Measurements from ENCODE around the gene USP48.

The USP48 gene

GRCh38 chr1:21759818-21760217 lies 23.1 kb downstream of the USP48 start:
- Histone ChIP-seq H3K9ac (ENCODE audit: low read depth, low read length, poor library complexity, severe bottlenecking) (no peak overlapping the region), H2AFZ (ENCODE audit: low read length) (no peak overlapping the region), H4K20me1 (ENCODE audit: insufficient read depth, low read length, poor library complexity, severe bottlenecking) (peaks cover 42% of the 10 kb centered on the region), H3K9me2 (replicated peaks; ENCODE audit: low read depth, low read length) (no peaks in the 10 kb centered on the region), H3F3A (ENCODE audit: low read depth) (no peaks in the 10 kb centered on the region), H3K36me3 (ENCODE audit: insufficient read depth, low read length) (peaks cover 16% of the 10 kb centered on the region; the same call in 1 of the 2 replicates), H3K27me3 (ENCODE audit: insufficient read depth, low read length, poor library complexity, severe bottlenecking) (no peaks in the 10 kb centered on the region), H3K9me3 (ENCODE audit: insufficient read depth, low read depth, low read length) (no peaks in the 10 kb centered on the region), H3K4me2 (ENCODE audit: low read depth, low read length, poor library complexity, severe bottlenecking) (no peak overlapping the region), H3K79me2 (ENCODE audit: insufficient read depth, low read length) (peaks cover 71% of the 10 kb centered on the region), H3K4me1 (ENCODE audit: insufficient read depth, low read length, poor library complexity, severe bottlenecking) (no peaks in the 10 kb centered on the region), H3K4me3 (ENCODE audit: low read length, poor library complexity, severe bottlenecking) (no peak overlapping the region)
- TF ChIP-seq CTCF (conservative IDR thresholded peaks at IDR 0.05; ENCODE audit: low read length): no peak

GRCh38 chr1:21759182-21759581 lies 23.8 kb downstream of the USP48 start:
- Histone ChIP-seq H3K27me3 (ENCODE audit: insufficient read depth, low read length, poor library complexity, severe bottlenecking) (no peaks in the 10 kb centered on the region), H3K79me2 (ENCODE audit: insufficient read depth, low read length) (peaks cover 64% of the 10 kb centered on the region), H2AFZ (ENCODE audit: low read length) (no peak overlapping the region), H3K9ac (ENCODE audit: low read depth, low read length, poor library complexity, severe bottlenecking) (no peak overlapping the region), H4K20me1 (ENCODE audit: insufficient read depth, low read length, poor library complexity, severe bottlenecking) (peaks cover 38% of the 10 kb centered on the region), H3F3A (ENCODE audit: low read depth) (no peaks in the 10 kb centered on the region), H3K4me1 (ENCODE audit: insufficient read depth, low read length, poor library complexity, severe bottlenecking) (no peaks in the 10 kb centered on the region), H3K9me3 (ENCODE audit: insufficient read depth, low read depth, low read length) (no peaks in the 10 kb centered on the region), H3K36me3 (ENCODE audit: insufficient read depth, low read length) (peaks cover 23% of the 10 kb centered on the region; the same call in 1 of the 2 replicates), H3K9me2 (replicated peaks; ENCODE audit: low read depth, low read length) (no peaks in the 10 kb centered on the region), H3K4me2 (ENCODE audit: low read depth, low read length, poor library complexity, severe bottlenecking) (no peak overlapping the region), H3K4me3 (ENCODE audit: low read length, poor library complexity, severe bottlenecking) (no peak overlapping the region)
- no peak for TF ChIP-seq CTCF (conservative IDR thresholded peaks at IDR 0.05; ENCODE audit: low read length)
- no peak for TF ChIP-seq EZH2phosphoT487 (IDR thresholded peaks at IDR 0.05; ENCODE audit: borderline replicate concordance)

GRCh38 chr1:21758614-21759013 lies 24.3 kb downstream of the USP48 start:
- Histone ChIP-seq H2AFZ (ENCODE audit: low read length) (no peak overlapping the region), H3K4me3 (ENCODE audit: low read length, poor library complexity, severe bottlenecking) (no peak overlapping the region), H3K4me1 (ENCODE audit: insufficient read depth, low read length, poor library complexity, severe bottlenecking) (no peaks in the 10 kb centered on the region), H3K9me2 (replicated peaks; ENCODE audit: low read depth, low read length) (no peaks in the 10 kb centered on the region), H3K79me2 (ENCODE audit: insufficient read depth, low read length) (peaks cover 59% of the 10 kb centered on the region), H3K27me3 (ENCODE audit: insufficient read depth, low read length, poor library complexity, severe bottlenecking) (no peaks in the 10 kb centered on the region), H3K9me3 (ENCODE audit: insufficient read depth, low read depth, low read length) (no peaks in the 10 kb centered on the region), H3K9ac (ENCODE audit: low read depth, low read length, poor library complexity, severe bottlenecking) (no peak overlapping the region), H4K20me1 (ENCODE audit: insufficient read depth, low read length, poor library complexity, severe bottlenecking) (peaks cover 33% of the 10 kb centered on the region), H3K4me2 (ENCODE audit: low read depth, low read length, poor library complexity, severe bottlenecking) (no peak overlapping the region), H3F3A (ENCODE audit: low read depth) (no peaks in the 10 kb centered on the region), H3K36me3 (ENCODE audit: insufficient read depth, low read length) (peaks cover 28% of the 10 kb centered on the region; the same call in 1 of the 2 replicates)
- TF ChIP-seq EZH2phosphoT487 (IDR thresholded peaks at IDR 0.05; ENCODE audit: borderline replicate concordance) (no peak), CTCF (conservative IDR thresholded peaks at IDR 0.05; ENCODE audit: low read length) (no peak)
